GM19463 (cell line): ENCODE data around the gene ABR.
"Not testable (repeated sequence)": the region's sequence is repeated elsewhere in the genome, so short reads cannot be mapped to it uniquely, and the experiment has no call there.

Experiments
- ATAC-seq: cut with Tn5 transposase; IDR thresholded peaks from one replicate; pipeline ENCODE4 v1.9.1; 2021; ENCODE audit warnings: mild to moderate bottlenecking, moderate library complexity; ENCODE audit not compliant: unreplicated experiment

ABR gene

GRCh38 chr17:973053-973452, 206.7 kb downstream of the ABR start:
- ATAC-seq = no peak

GRCh38 chr17:971861-972260, 207.9 kb downstream of the ABR start:
- not testable (repeated sequence) for ATAC-seq

DNA sequence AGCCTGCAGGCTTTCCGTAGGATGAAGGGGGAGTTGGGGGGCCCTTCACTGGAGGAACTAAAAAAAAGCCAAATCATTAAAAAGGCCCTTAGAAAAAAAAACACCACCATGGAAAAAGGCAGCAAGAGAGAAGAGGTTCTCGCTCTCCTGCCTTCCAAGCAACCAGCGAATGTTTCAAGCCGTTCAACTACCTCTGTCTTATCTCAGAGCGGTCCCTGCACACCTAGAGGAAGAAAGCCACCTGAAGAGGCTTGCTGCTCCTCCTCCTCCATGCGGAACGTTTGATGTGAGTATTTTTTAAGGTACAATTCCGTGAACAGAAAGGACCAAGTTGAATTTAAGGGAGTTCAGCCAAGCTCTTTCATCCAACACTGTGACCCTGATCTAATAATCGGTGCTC, 209.4 kb downstream of the ABR start:
- ATAC-seq = no peak

GRCh38 chr17:969811-970355, 209.9 kb downstream of the ABR start:
- ATAC-seq = no peak

DNA sequence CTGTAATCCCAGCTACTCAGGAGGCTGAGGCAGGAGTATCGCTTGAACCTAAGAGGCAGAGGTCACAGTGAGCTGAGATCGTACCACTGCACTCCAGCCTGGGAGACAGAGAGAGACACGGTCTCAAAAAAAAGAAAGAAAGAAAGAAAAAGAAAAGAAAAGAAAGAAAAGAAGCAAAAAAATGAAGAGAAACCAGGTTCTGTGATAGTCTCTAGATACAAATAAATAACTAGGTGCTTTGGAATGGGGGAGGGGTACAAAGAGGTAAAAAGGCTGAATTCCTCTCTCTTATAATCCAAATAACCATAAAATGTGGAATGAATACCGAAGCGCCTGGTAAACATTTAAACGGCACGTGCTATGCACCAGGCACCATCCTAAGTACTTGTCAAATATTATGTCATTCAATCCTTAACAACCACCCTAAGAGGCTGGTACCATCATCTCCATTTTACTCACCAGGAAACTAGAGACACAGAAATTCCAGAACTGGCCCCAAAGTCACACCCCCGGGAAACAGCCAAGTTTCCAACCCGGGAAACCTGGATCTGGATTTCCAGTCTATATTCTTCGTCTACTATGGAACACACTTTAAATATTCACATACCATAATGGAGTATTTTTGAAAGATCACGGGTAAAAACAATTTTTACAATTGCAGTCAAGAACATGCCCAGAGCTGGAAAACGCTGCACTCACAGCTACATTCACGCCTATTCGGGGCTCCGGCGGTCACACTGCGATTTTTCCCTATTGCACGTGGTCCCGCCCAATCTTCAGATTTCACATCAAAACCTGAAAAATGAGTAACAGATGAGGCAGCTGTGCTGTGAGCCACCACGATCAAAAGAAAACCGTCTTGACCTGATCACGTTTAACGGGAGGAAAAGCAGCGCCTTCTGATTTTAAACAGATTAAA, 210.7 kb downstream of the ABR start:
- no peak for ATAC-seq

DNA sequence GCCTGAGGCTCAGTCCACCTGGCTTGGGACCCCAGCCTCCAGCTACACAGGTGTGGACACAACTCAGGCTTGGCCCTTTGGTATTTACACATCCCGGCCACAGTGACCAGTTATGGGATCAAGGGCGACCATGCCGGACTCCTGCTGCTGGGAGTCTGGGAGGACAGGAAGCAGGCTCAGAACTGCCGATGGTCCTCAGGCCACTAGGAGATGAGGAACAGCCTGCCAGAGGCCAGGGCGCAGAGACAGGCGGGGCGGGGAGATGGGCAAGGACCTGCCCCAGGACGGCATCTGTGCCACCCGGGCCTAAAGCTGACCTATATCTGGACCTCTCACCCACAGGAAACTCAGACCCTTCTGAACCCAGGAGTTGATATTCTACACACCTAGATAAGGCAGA, 212.7 kb downstream of the ABR start:
- no peak for ATAC-seq

GRCh38 chr17:965311-965989, 214.3 kb downstream of the ABR start:
- no peak for ATAC-seq

- ATAC-seq = no peak
Measured at GRCh38 chr17:964876-965275, 214.9 kb downstream of the ABR start.

DNA sequence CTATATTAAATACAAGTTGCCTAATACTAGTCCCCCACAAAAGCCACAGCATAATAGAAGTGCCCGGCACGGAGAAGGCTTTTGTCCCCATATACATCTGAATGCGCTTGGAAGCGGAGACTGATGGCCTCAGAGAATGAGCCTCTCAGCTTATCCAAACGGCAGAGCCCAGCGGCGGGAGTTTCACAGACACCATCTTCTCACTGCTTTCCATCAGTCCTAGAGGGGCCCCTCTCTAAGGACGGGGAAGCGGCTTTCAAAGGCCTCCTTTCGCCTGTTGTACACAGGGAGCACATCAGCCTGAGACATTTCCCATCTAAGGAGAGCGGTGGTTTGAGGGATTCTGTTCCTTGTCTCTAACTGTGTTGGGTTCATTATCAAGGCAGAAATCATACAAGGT, 217.1 kb downstream of the ABR start:
- no peak for ATAC-seq

DNA sequence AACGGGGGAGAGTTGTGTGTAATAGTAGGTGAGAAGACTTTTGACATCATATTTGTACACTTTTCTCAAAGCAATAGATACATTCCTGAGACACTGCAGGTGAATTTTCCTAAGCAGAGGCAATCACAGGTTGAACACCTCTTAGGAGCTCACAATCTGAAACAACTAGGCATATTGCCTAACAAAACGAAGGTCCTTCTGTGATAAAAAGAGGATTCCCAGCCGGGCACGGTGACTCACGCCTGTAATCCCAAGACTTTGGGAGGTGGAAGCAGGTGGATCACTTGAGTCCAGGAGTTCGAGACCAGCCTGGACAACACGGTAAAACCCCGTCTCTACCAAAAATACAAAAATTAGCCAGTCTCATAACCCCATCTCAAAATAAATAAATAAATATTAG, 217.6 kb downstream of the ABR start:
- ATAC-seq = no peak

- ATAC-seq = no peak
Measured at GRCh38 chr17:958712-959451, 220.9 kb downstream of the ABR start.

DNA sequence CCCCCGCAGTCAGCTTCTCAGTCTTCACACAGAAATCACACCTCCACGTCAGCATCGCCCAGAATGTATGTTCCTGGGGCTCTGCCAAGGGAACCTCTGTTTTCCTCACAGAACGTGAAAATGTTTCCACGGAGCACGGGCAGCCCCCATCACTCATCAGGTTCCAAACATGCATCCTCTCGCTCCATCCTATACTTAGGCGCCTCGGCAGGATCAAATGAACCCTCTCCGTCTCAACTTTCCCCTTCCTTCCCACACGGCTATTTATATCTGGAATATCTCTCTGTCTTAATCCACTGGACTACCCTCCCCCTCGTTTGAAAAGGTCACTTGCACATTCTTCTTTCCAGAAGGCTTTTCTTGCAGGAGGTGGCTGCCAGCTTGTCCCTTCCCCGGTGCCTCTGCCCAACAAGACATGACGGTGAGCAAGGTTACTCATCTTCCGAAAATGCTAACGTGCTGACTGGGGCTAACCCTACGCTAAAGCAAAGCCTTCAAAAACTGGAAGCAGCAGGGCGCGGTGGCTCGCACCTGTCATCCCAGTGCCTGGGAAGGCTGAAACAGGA, 221.8 kb downstream of the ABR start:
- no peak for ATAC-seq

DNA sequence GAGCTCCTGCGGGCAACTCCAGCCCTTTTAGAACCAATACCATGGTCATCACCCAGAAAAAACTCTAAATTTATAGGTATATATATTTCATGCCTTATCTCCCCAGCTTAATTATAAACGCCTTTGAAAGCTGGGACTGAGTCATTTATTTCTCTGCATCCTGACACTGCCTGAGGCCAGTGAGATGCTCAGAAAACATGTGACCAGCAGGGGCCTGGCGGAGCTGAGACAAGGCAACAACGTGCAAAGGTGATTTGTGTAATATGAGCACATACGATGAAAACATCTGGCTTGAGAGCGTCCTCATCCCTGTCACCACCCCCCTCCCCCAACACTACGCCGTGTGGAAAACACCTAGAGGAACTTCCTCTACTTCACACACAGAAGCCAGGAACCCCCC, 222.9 kb downstream of the ABR start:
- no peak for ATAC-seq

DNA sequence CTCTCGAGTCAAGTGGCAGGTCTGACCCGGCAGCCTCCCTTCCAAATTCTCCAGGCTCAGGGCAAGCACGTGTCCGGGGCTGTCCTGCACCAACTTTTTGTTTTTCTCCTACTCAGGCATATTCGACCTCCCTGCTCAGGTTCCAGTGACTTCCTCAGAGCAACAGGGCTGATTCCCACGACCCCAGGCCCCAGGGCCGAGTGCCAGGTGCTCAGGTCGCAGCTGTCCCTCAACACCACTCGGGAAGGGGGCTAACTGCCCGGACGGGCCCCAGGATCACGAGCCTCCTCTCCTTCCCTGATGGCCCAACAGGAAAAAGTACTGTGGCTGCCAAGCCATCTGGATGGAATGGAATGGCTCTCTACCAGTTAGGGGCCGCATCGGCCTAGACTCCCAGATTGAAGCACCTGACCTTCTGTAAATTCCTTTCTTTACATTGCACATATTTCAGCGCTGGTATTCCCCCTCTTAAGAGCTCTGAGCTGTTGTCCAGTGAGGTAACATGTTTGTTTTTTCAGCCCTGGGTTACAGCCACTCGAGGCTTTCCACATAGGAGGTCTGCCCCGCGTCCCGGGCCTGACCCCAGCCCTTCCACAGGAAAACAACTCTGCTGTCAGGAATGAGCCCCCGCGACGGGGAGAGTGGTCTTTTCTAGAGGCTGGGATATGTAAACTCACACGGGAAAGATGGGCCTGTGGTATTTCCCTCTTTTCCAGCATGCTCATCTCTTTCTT, 225.2 kb downstream of the ABR start:
- no peak for ATAC-seq

DNA sequence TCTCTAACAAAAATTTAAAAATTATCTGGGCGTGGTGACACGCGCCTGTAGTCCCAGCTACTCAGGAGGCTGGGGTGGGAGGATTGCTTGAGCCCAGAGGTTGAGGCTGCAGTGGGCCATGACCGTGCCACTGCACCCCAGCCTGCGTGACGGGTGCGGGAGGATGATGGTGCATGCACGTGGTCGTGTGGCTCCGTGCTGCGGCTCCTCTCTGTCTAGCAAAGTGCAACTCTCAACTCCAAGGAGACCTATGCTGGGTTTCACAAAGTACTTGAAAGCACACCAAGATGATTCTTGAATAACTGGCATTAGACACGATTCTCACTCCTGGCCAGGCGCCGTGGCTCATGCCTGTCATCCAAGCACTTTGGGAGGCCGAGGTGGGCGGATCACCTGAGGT, 226.0 kb downstream of the ABR start:
- no peak for ATAC-seq
